ENCODE results near the gene DENND1A.

DENND1A gene

GRCh38 chr9:123361731-123362510 is 568.0 kb downstream of the DENND1A start:
- no peak for TF ChIP-seq CTCF (IDR thresholded peaks at IDR 0.05; ENCODE audit: low read depth, low read length)
- no peak for DNase-seq (ENCODE audit: extremely low read depth, low read depth)

- no peak for TF ChIP-seq CTCF (IDR thresholded peaks at IDR 0.05; ENCODE audit: low read depth, low read length)
- DNase-seq (ENCODE audit: extremely low read depth, low read depth): no peak
These were observed 568.7 kb downstream of the DENND1A start for GRCh38 chr9:123361086-123361730.

- no peak for TF ChIP-seq CTCF (IDR thresholded peaks at IDR 0.05; ENCODE audit: low read depth, low read length)
- no peak for DNase-seq (ENCODE audit: extremely low read depth, low read depth)
These were observed 569.5 kb downstream of the DENND1A start for GRCh38 chr9:123360161-123361085.

GRCh38 chr9:123359546-123359945 is 570.4 kb downstream of the DENND1A start:
- DNase-seq (ENCODE audit: extremely low read depth, low read depth): no peak
- no peak for TF ChIP-seq CTCF (IDR thresholded peaks at IDR 0.05; ENCODE audit: low read depth, low read length)

GRCh38 chr9:123359106-123359505 is 570.8 kb downstream of the DENND1A start:
- TF ChIP-seq CTCF (IDR thresholded peaks at IDR 0.05; ENCODE audit: low read depth, low read length): no peak
- DNase-seq (ENCODE audit: extremely low read depth, low read depth): no peak

GRCh38 chr9:123358181-123358905 is 571.6 kb downstream of the DENND1A start:
- no peak for DNase-seq (ENCODE audit: extremely low read depth, low read depth)
- TF ChIP-seq CTCF (IDR thresholded peaks at IDR 0.05; ENCODE audit: low read depth, low read length): no peak
